ENCODE data around the gene SHISA3.

SHISA3 gene

DNA sequence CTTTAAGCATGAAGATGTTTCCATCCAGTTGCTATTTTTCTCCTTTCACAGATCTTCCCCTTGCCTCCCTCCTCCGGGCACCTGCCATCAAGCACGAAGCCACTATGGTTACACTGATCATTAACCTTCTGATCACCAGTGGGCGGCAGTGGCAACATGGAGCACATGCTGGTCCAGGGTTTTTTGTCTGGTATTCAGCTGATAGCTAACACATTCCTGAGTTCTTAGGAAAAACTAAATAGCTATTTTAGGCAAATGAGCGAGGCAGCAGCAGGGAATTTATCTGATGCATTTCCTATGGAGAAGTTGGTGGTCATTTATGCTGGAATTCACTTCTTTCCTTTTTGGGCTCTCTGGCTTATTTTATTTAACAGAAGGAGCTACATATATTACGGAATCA lies 22.9 kb downstream of the SHISA3 start:
- ChIA-PET POLR2A (no interaction called here), CTCF (interaction anchor here (0.6 to 0.8 kb wide), 2 partner anchors 83 to 265 kb away, joined by 3 to 8 read pairs; no protein-coding TSS in a partner anchor)
- Histone ChIP-seq H3K4me3 (ENCODE audit: low read depth, low read length) (no peak overlapping the region), H3K27ac (ENCODE audit: extremely low read depth, low read depth, low read length) (no peak overlapping the region), H3K36me3 (ENCODE audit: control insufficient read depth in 2 of 2, insufficient read depth in 1 of 2, low read length in 2 of 2) (peaks cover 0 to 5% of the 10 kb centered on the region in 2 experiments; a peak in 1 of 3 replicates), H3K4me1 (ENCODE audit: control insufficient read depth, insufficient read depth, low read length) (no peaks in the 10 kb centered on the region), H3K9me3 (ENCODE audit: control insufficient read depth, insufficient read depth, low read depth, low read length) (no peaks in the 10 kb centered on the region)
- TF ChIP-seq MZF1 (tag by site-specific recombination; IDR thresholded peaks at IDR 0.05; ENCODE audit: borderline replicate concordance): no peak
- no peak for TF ChIP-seq KLF16 (tag by site-specific recombination; IDR thresholded peaks at IDR 0.05)
- no peak for TF ChIP-seq ATF2 (tag by site-specific recombination; IDR thresholded peaks at IDR 0.05; ENCODE audit: low read depth)
- TF ChIP-seq ZNF658 (tag by site-specific recombination; IDR thresholded peaks at IDR 0.05): no peak
- no peak for TF ChIP-seq GFI1B (tag by site-specific recombination; IDR thresholded peaks at IDR 0.05)
- TF ChIP-seq ZNF792 (tag by site-specific recombination; IDR thresholded peaks at IDR 0.05): no peak
- no peak for TF ChIP-seq ZNF639 (tag by site-specific recombination; IDR thresholded peaks at IDR 0.05)
- TF ChIP-seq ZNF791 (tag by site-specific recombination; IDR thresholded peaks at IDR 0.05): no peak
- no peak for TF ChIP-seq ZNF561 (tag by site-specific recombination; IDR thresholded peaks at IDR 0.05; ENCODE audit: borderline replicate concordance)
- TF ChIP-seq, protein P1, sequence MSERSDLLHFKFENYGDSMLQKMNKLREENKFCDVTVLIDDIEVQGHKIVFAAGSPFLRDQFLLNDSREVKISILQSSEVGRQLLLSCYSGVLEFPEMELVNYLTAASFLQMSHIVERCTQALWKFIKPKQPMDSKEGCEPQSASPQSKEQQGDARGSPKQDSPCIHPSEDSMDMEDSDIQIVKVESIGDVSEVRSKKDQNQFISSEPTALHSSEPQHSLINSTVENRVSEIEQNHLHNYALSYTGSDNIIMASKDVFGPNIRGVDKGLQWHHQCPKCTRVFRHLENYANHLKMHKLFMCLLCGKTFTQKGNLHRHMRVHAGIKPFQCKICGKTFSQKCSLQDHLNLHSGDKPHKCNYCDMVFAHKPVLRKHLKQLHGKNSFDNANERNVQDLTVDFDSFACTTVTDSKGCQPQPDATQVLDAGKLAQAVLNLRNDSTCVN (tag by site-specific recombination; optimal IDR thresholded peaks at IDR 0.05): no peak
- TF ChIP-seq ZNF571 (tag by site-specific recombination; IDR thresholded peaks at IDR 0.05): no peak
- no peak for TF ChIP-seq ZNF24 (tag by site-specific recombination; IDR thresholded peaks at IDR 0.05)
- no peak for TF ChIP-seq ZNF214 (tag by site-specific recombination; IDR thresholded peaks at IDR 0.05; ENCODE audit: borderline replicate concordance)
- no peak for TF ChIP-seq ZNF488 (tag by site-specific recombination; IDR thresholded peaks at IDR 0.05)
- TF ChIP-seq ZNF560 (tag by site-specific recombination; IDR thresholded peaks at IDR 0.05; ENCODE audit: borderline replicate concordance): no peak
- TF ChIP-seq KLF9 (tag by site-specific recombination; IDR thresholded peaks at IDR 0.05; ENCODE audit: low read depth): no peak
- no peak for TF ChIP-seq PBX3 (CRISPR knock-in tag; IDR thresholded peaks at IDR 0.05)
- no peak for TF ChIP-seq ZNF624 (tag by site-specific recombination; IDR thresholded peaks at IDR 0.05)

GRCh38 chr4:42425146-42426065 lies 28.1 kb downstream of the SHISA3 start:
- POLR2A ChIA-PET: no interaction called here
- Histone ChIP-seq H3K27ac (ENCODE audit: extremely low read depth, low read depth, low read length) (no peak overlapping the region), H3K9me3 (ENCODE audit: control insufficient read depth, insufficient read depth, low read depth, low read length) (no peaks in the 10 kb centered on the region), H3K4me1 (ENCODE audit: control insufficient read depth, insufficient read depth, low read length) (no peaks in the 10 kb centered on the region), H3K4me3 (ENCODE audit: low read depth, low read length) (no peak overlapping the region), H3K36me3 (ENCODE audit: control insufficient read depth in 2 of 2, insufficient read depth in 1 of 2, low read length in 2 of 2) (peaks cover 0 to 5% of the 10 kb centered on the region in 2 experiments; a peak in 1 of 3 replicates)
- CTCF ChIA-PET: no interaction called here
- TF ChIP-seq, protein P2, sequence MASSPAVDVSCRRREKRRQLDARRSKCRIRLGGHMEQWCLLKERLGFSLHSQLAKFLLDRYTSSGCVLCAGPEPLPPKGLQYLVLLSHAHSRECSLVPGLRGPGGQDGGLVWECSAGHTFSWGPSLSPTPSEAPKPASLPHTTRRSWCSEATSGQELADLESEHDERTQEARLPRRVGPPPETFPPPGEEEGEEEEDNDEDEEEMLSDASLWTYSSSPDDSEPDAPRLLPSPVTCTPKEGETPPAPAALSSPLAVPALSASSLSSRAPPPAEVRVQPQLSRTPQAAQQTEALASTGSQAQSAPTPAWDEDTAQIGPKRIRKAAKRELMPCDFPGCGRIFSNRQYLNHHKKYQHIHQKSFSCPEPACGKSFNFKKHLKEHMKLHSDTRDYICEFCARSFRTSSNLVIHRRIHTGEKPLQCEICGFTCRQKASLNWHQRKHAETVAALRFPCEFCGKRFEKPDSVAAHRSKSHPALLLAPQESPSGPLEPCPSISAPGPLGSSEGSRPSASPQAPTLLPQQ (tag by site-specific recombination; IDR thresholded peaks at IDR 0.05): no peak
- TF ChIP-seq ZNF701 (tag by site-specific recombination; IDR thresholded peaks at IDR 0.05) (no peak), OVOL3 (tag by site-specific recombination; IDR thresholded peaks at IDR 0.05) (no peak), KLF8 (tag by site-specific recombination; IDR thresholded peaks at IDR 0.05) (no peak), TCF7L2 (IDR thresholded peaks at IDR 0.05; ENCODE audit: borderline replicate concordance, low read depth, low read length) (no peak), ZNF184 (tag by site-specific recombination; IDR thresholded peaks at IDR 0.05) (no peak)
- TF ChIP-seq, protein P3, sequence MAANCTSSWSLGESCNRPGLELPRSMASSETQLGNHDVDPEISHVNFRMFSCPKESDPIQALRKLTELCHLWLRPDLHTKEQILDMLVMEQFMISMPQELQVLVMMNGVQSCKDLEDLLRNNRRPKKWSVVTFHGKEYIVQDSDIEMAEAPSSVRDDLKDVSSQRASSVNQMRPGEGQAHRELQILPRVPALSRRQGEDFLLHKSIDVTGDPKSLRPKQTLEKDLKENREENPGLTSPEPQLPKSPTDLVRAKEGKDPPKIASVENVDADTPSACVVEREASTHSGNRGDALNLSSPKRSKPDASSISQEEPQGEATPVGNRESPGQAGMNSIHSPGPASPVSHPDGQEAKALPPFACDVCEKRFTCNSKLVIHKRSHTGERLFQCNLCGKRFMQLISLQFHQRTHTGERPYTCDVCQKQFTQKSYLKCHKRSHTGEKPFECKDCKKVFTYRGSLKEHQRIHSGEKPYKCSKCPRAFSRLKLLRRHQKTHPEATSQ (tag by site-specific recombination; IDR thresholded peaks at IDR 0.05): no peak
